Naive thymus-derived CD4-positive, alpha-beta T cell (primary cell): ENCODE results near the gene MYOM3. TPM values are rescaled to one million over a fixed set of nuclear protein-coding genes. Genes with fewer than 3 reads are reported as not detected.
"Not testable (repeated sequence)": the region's sequence is repeated elsewhere in the genome, so short reads cannot be mapped to it uniquely, and the experiment has no call there.

Source experiments
- ATAC-seq: fragments of 150-1000 bp; cut with Tn5 transposase; 2 replicates; pipeline ENCODE4 v1.10.0; 2021; ENCODE audit warnings: mild to moderate bottlenecking, moderate library complexity
- CTCF ChIA-PET: fragments of 350-600 bp; sonication (Branson Sonifier 250); formaldehyde crosslinking; loops from one replicate; lab custom pipeline; 2021; ENCODE audit warnings: antibody characterized with exemption; lab: Charles Lee
- POLR2A ChIA-PET: fragments of 350-600 bp; sonication (Branson Sonifier 250); formaldehyde crosslinking; loops from one replicate; lab custom pipeline; 2021; ENCODE audit warnings: antibody characterized with exemption, inconsistent platforms; lab: Charles Lee
- DNase-seq, 9 donors: peaks; one replicate each; pipeline versions ENCODE4 v3.0.0 to v3.0.0-alpha.2; 2020 to 2022; ENCODE audit warnings: mixed read lengths in 1 of 9
- H3K27ac ChIP-seq: one replicate; pipeline ENCODE4 v1.7.0; 2013; ENCODE audit warnings: mild to moderate bottlenecking, low read depth, low read length, moderate library complexity
- H3K27me3 ChIP-seq, 2 donors: one replicate each; pipeline ENCODE4 v1.7.0; 2013; ENCODE audit warnings: low read length in 2 of 2, mild to moderate bottlenecking in 2 of 2, moderate library complexity in 2 of 2; ENCODE audit not compliant: control insufficient read depth in 2 of 2, insufficient read depth in 2 of 2
- H3K36me3 ChIP-seq, 3 experiments: 1 replicate in 2 of 3; 2 replicates in 1 of 3; pipeline ENCODE4 v1.7.0; 2013; ENCODE audit warnings: low read length in 3 of 3, mild to moderate bottlenecking in 3 of 3, moderate library complexity in 1 of 3; ENCODE audit not compliant: insufficient read depth in 3 of 3, control insufficient read depth in 2 of 3
- H3K4me1 ChIP-seq, 2 donors: one replicate each; pipeline ENCODE4 v1.7.0; 2013; ENCODE audit warnings: low read length in 2 of 2, mild to moderate bottlenecking in 2 of 2, moderate library complexity in 1 of 2; ENCODE audit not compliant: control insufficient read depth in 2 of 2, insufficient read depth in 2 of 2
- H3K4me3 ChIP-seq: 2 replicates; pipeline ENCODE4 v1.7.0; 2013; ENCODE audit warnings: mild to moderate bottlenecking, low read length
- H3K9me3 ChIP-seq, 3 experiments: 1 replicate in 2 of 3; 2 replicates in 1 of 3; pipeline ENCODE4 v1.7.0; 2013; ENCODE audit warnings: low read length in 3 of 3; ENCODE audit not compliant: control insufficient read depth in 2 of 3
- H3K27ac Mint-ChIP-seq, 9 donors: one replicate each; pipeline ENCODE4 v1.8.0; 2020 to 2022; ENCODE audit warnings: mixed read lengths in 9 of 9, mild to moderate bottlenecking in 8 of 9, moderate library complexity in 5 of 9, inconsistent platforms in 2 of 9
- H3K27me3 Mint-ChIP-seq, 5 donors: one replicate each; pipeline ENCODE4 v1.8.0; 2021 to 2022; ENCODE audit warnings: mixed read lengths in 5 of 5, mild to moderate bottlenecking in 1 of 5
- H3K36me3 Mint-ChIP-seq, 5 donors: one replicate each; pipeline ENCODE4 v1.8.0; 2020 to 2022; ENCODE audit warnings: mixed read lengths in 5 of 5, mild to moderate bottlenecking in 3 of 5, inconsistent platforms in 1 of 5
- H3K4me1 Mint-ChIP-seq, 7 donors: one replicate each; pipeline ENCODE4 v1.8.0; 2020 to 2022; ENCODE audit warnings: mixed read lengths in 7 of 7, mild to moderate bottlenecking in 3 of 7, inconsistent platforms in 1 of 7
- H3K4me3 Mint-ChIP-seq, 10 donors: one replicate each; pipeline ENCODE4 v1.8.0; 2020 to 2022; ENCODE audit warnings: mild to moderate bottlenecking in 10 of 10, mixed read lengths in 10 of 10, moderate library complexity in 6 of 10, inconsistent platforms in 2 of 10
- H3K9me3 Mint-ChIP-seq, 11 donors: one replicate each; pipeline ENCODE4 v1.8.0; 2020 to 2022; ENCODE audit warnings: mixed read lengths in 11 of 11, mild to moderate bottlenecking in 4 of 11, inconsistent platforms in 1 of 11, moderate library complexity in 1 of 11
- intact Hi-C, 2 donors: fragments of 100-400 bp; cut with micrococcal nuclease; formaldehyde crosslinking; loops; one replicate each; pipeline ENCODE4 v1.15.1; 2023
- polyA plus RNA-seq, 2 donors: library from polyadenylated mRNA; unstranded; fragments of 300-500 nt; fragmentation: Illumina TruSeq; gene quantifications; one replicate each; pipeline ENCODE4 v1.2.3, GENCODE V29; 2021
- total RNA-seq, 6 experiments: library from RNA in 5 of 6; stranded (reverse) in 5 of 6; gene quantifications; 1 replicate in 5 of 6; 2 replicates in 1 of 6; pipeline ENCODE4 v1.2.3 and lab custom pipeline; 2021 to 2026

MYOM3 gene
- total and polyA plus RNA-seq, 7 experiments from 2014 or later: not detected

DNA sequence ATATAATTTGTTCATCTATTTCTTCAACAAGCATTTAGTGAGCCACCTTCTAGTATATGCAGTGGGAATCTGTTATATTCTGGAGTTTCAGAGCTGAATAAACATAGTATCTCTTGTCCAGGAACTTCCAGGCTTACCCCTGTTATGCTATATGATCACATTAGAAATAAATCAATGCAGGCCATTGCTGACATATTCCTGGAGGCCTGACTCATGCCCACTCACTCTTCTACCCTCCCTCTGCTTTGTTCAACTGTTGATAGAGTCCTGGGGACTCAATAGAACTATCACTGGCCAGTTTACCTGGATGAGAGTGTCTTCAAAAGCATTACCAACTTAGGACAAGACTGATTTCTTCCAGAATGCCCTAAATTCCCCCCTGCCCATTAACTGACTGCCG, 102.5 kb downstream of the MYOM3 start:
- no peak overlapping the region for H3K4me3 ChIP-seq
- peaks cover 0 to 1% (median 0%) of the 10 kb centered on the region in 7 donors for H3K4me1 Mint-ChIP-seq
- H3K36me3 Mint-ChIP-seq: no peaks in the 10 kb centered on the region
- peaks cover 5 to 44% (median 7%) of the 10 kb centered on the region in 5 donors for H3K27me3 Mint-ChIP-seq
- no peaks in the 10 kb centered on the region for H3K36me3 ChIP-seq
- no peak for ATAC-seq
- no peak overlapping the region for H3K27ac ChIP-seq
- peaks cover 0 to 2% (median 0%) of the 10 kb centered on the region in 11 donors for H3K9me3 Mint-ChIP-seq
- intact Hi-C loops: no loop called here
- ChIA-PET POLR2A (no interaction called here), CTCF (no interaction called here)
- H3K9me3 ChIP-seq: no peaks in the 10 kb centered on the region
- no peak overlapping the region for H3K4me3 Mint-ChIP-seq
- DNase-seq: no peak
- no peaks in the 10 kb centered on the region for H3K4me1 ChIP-seq
- no peaks in the 10 kb centered on the region for H3K27me3 ChIP-seq
- H3K27ac Mint-ChIP-seq: no peak overlapping the region

DNA sequence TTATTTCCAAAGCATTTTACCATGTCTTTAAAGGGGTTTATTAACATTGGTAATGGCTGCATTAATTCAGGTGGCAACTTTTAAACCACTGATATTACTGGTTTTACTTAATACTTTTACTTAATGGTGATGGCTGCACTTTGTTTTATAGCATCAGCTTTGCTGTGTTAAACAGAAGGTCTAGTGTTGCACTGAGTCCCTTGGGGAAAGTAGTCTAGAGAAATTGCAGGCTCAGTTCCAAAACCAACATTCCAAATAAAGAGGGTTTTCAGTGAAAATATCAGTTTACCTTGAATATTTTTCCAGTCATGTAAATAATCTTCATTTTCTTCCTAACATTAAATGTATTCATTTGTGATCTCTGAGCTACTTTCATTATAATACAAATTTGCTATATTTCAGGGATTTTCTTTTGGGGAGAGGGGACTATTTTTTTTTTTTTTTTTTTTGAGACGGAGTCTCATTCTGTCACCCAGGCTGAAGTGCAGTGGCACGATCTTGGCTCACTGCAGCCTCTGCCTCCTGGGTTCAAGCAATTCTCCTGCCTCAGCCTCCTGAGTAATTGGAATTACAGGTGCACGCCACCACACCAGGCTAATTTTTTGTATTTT, 103.3 kb downstream of the MYOM3 start:
- H3K27ac Mint-ChIP-seq, H3K4me1 ChIP-seq, H3K27me3 ChIP-seq, H3K9me3 ChIP-seq, DNase-seq, H3K4me3 Mint-ChIP-seq, intact Hi-C loops, H3K36me3 ChIP-seq, H3K36me3 Mint-ChIP-seq, H3K4me3 ChIP-seq, POLR2A ChIA-PET, ATAC-seq, H3K9me3 Mint-ChIP-seq, H3K27ac ChIP-seq, H3K4me1 Mint-ChIP-seq: not testable (repeated sequence)
- peaks cover 7 to 41% (median 11%) of the 10 kb centered on the region in 5 donors for H3K27me3 Mint-ChIP-seq
- CTCF ChIA-PET: interaction anchor here (0.6 kb wide), 1 partner anchor 166 kb away, joined by 3 read pairs; no protein-coding TSS in a partner anchor

DNA sequence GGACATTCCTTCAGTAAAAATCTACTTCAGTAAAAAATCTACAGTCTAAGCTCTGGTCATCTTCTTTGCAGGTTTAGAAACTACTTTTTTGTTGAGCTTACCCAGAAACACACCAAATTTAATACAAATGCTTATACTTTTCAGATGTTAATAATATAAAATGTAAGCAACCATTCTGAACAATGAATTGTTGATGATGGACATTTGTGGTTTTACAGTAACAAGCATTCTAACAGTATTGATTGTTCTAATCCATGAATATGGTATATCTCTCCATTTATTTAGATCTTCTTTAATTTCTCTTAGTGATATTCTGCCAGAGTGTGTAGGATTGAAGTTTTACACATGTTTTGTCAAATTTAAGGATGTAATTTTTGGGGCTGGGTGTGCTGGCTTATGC, 104.9 kb downstream of the MYOM3 start:
- Histone ChIP-seq H3K27ac (no peak overlapping the region), H3K9me3 (no peaks in the 10 kb centered on the region), H3K4me3 (no peak overlapping the region), H3K27me3 (no peaks in the 10 kb centered on the region), H3K36me3 (no peaks in the 10 kb centered on the region), H3K4me1 (no peaks in the 10 kb centered on the region)
- ChIA-PET POLR2A (no interaction called here), CTCF (no interaction called here)
- intact Hi-C loops: no loop called here
- Mint-ChIP-seq H3K9me3 (peaks cover 0 to 2% (median 0%) of the 10 kb centered on the region in 11 donors), H3K27me3 (peaks cover 9 to 52% (median 11%) of the 10 kb centered on the region in 5 donors), H3K27ac (no peak overlapping the region), H3K4me3 (no peak overlapping the region), H3K4me1 (peaks cover 0 to 1% (median 0%) of the 10 kb centered on the region in 7 donors), H3K36me3 (no peaks in the 10 kb centered on the region)
- DNase-seq (no peak), ATAC-seq (no peak)

Other genes starting within 250 kb of the MYOM3 start
- gene FUCA1, start 243.8 kb downstream of the MYOM3 start, total RNA-seq: 10 to 100 TPM in 3 of 5 experiments, 1 to 10 TPM in 2; 4.9 to 62.7 (median 16.3) TPM
- gene FUCA1, start 243.8 kb downstream of the MYOM3 start, polyA plus RNA-seq: 10 to 100 TPM; 11.5 to 18.2 TPM
- gene CNR2, start 198.8 kb downstream of the MYOM3 start, total RNA-seq: 1 to 10 TPM in 1 of 5 experiments, under 1 TPM in 4; 0.05 to 2.8 (median 0.24) TPM
- gene CNR2, start 198.8 kb downstream of the MYOM3 start, polyA plus RNA-seq: under 1 TPM in 1 of 2 donors, not detected in 1; 0.17 TPM
- gene PNRC2, start 152.3 kb downstream of the MYOM3 start, total RNA-seq: 100 to 1,000 TPM; 139 to 180 (median 161) TPM
- 100 to 1,000 TPM; 142 to 151 TPM for gene PNRC2, start 152.3 kb downstream of the MYOM3 start, polyA plus RNA-seq
- 100 to 1,000 TPM; 170 to 252 (median 193) TPM for gene SRSF10, start 131.8 kb downstream of the MYOM3 start, total RNA-seq
- 100 to 1,000 TPM; 108 to 132 TPM for gene SRSF10, start 131.8 kb downstream of the MYOM3 start, polyA plus RNA-seq
- gene IL22RA1, start 31.0 kb upstream of the MYOM3 start, total RNA-seq: not detected
- gene IL22RA1, start 31.0 kb upstream of the MYOM3 start, polyA plus RNA-seq: not detected
- 1 to 10 TPM; 1.0 to 3.9 (median 2.6) TPM for gene IFNLR1, start 75.2 kb upstream of the MYOM3 start, total RNA-seq
- gene IFNLR1, start 75.2 kb upstream of the MYOM3 start, polyA plus RNA-seq: under 1 TPM; 0.08 to 0.75 TPM
- gene GRHL3, start 207.2 kb upstream of the MYOM3 start, total RNA-seq: not detected
- not detected for gene GRHL3, start 207.2 kb upstream of the MYOM3 start, polyA plus RNA-seq